Right lobe of liver (tissue), 6 donors: ENCODE results near the gene ARNT2. TPM values are rescaled to one million over a fixed set of nuclear protein-coding genes. Genes with fewer than 3 reads are reported as not detected.

Experiments
- ATAC-seq, 4 donors: fragments of 200-7000 bp; cut with Tn5 transposase; one replicate each; pipeline ENCODE4 v1.9.1; 2020; ENCODE audit warnings: mild to moderate bottlenecking in 4 of 4, moderate library complexity in 4 of 4
- DNase-seq, 3 donors: peaks; one replicate each; pipeline ENCODE4 v3.0.0-alpha.2; 2020
- H3K27ac ChIP-seq, 3 donors: fragments of 200-600 bp; one replicate each; pipeline ENCODE4 v1.8.0; 2022
- H3K27me3 ChIP-seq, 2 donors: fragments of 200-600 bp; one replicate each; pipeline ENCODE4 v1.8.0; 2022
- H3K36me3 ChIP-seq, 4 donors: fragments of 200-600 bp; sonication (generic) in 1 of 4; one replicate each; pipeline versions ENCODE4 v1.5.1 to v1.8.0; 2017 to 2022; ENCODE audit warnings: control low read depth in 1 of 4
- H3K4me1 ChIP-seq, 4 donors: fragments of 200-600 bp; sonication (generic) in 1 of 4; one replicate each; pipeline versions ENCODE4 v1.5.1 to v1.8.0; 2017 to 2022; ENCODE audit warnings: control low read depth in 1 of 4
- H3K4me3 ChIP-seq, 3 donors: fragments of 200-600 bp; one replicate each; pipeline ENCODE4 v1.8.0; 2022
- H3K9me3 ChIP-seq, 4 donors: fragments of 200-600 bp; sonication (generic) in 1 of 4; one replicate each; pipeline versions ENCODE4 v1.5.1 to v1.8.0; 2017 to 2022; ENCODE audit warnings: control low read depth in 1 of 4
- POLR2A ChIP-seq: fragments of 450-650 bp; IDR thresholded peaks from one replicate; pipeline ENCODE4 v1.6.1; 2017; ENCODE audit warnings: antibody characterized with exemption, mild to moderate bottlenecking
- WGBS: methylation state at CpG from one replicate; pipeline ENCODE4 v1.1.6; 2018; ENCODE audit warnings: low coverage, low lambda C conversion rate; ENCODE audit not compliant: insufficient coverage; ENCODE audit errors: missing lambda C conversion rate; 5-methylcytosine and 5-hydroxymethylcytosine counted together
- intact Hi-C, 2 donors: fragments of 100-400 bp; cut with DNase I; formaldehyde crosslinking; loops; one replicate each; pipeline versions ENCODE4 v1.11.2 to v1.14.1; 2022
- total RNA-seq, 6 experiments: library from RNA; depleted of rRNA in 2 of 6; stranded (reverse); fragments of >200 nt in 2 of 6; fragmentation: NEBNext Ultra II Directional in 3 of 6; extraction: Animal tissue kit (Norgen Biotek cat#: 25700) in 3 of 6; gene quantifications; one replicate each; pipeline versions ENCODE4 v1.1.0 to v1.2.4, GENCODE V29; 2016 to 2023
- TF ChIP-seq, protein P1 (sequence below), 4 donors: fragments of 200-600 bp in 3 of 4; fragments of 450-650 bp in 1 of 4; IDR thresholded peaks; one replicate each; pipeline versions ENCODE4 v1.5.1 to v1.8.0; 2016 to 2022; ENCODE audit warnings: antibody characterized with exemption in 4 of 4, mild to moderate bottlenecking in 2 of 4
- donor health status: DM: no; HTN: yes; CAD: no.
- donor health status: DM: no; HTN: no; CAD: no.
- donor health status: DM: no; HTN: no; CAD: no.
- donor health status: DM: no; HTN: yes; CAD: no.
- donor health status: DM: no; HTN: yes; CAD: no.

Gene ARNT2
- total RNA-seq, 6 experiments from 2014 or later: 0.12 to 1.3 (median 0.46) TPM

DNA sequence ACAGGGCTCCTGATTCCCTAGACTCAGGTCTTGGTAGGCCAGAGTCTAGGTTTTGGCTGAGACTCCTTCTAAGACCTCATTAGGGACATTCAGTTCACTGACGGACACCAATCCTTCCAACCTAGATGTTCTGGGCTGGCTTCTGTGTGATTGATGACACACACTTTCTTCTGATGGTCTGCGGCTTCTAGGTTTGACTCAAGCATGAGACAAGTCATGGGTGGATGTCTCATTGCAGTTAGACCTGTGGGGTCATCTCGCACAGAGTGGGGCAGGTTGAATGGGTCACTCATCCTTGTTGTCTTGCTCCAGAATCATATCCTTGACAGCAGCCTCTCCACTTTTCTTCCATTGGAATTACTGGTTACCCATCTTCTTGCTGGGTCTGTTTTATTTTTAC is 35.8 kb downstream of the ARNT2 start:
- WGBS: 100% methylated on average over 2 of the region's 3 CpGs
- ATAC-seq: no peak
- intact Hi-C loops: no loop called here

DNA sequence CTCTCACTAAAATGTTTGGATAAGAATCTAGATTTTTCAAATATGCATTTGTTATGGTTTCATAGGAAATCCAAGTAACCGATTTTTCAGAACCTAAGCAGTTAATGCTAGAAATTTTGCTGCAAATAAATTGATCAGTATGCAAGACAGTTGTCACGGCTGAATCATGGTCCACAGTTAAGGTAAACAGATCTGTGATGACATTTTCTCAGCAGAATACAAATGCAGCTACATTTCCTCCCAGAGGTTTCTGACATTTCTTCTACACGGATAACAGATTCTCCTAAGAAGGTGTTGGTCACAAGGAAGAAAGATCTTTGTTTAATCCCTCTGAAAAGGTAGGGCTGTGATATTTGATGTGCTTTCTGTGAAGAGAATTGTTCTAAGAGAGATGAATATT is 36.9 kb downstream of the ARNT2 start:
- TF ChIP-seq POLR2A: no peak
- TF ChIP-seq, protein P1, sequence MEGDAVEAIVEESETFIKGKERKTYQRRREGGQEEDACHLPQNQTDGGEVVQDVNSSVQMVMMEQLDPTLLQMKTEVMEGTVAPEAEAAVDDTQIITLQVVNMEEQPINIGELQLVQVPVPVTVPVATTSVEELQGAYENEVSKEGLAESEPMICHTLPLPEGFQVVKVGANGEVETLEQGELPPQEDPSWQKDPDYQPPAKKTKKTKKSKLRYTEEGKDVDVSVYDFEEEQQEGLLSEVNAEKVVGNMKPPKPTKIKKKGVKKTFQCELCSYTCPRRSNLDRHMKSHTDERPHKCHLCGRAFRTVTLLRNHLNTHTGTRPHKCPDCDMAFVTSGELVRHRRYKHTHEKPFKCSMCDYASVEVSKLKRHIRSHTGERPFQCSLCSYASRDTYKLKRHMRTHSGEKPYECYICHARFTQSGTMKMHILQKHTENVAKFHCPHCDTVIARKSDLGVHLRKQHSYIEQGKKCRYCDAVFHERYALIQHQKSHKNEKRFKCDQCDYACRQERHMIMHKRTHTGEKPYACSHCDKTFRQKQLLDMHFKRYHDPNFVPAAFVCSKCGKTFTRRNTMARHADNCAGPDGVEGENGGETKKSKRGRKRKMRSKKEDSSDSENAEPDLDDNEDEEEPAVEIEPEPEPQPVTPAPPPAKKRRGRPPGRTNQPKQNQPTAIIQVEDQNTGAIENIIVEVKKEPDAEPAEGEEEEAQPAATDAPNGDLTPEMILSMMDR (IDR thresholded peaks at IDR 0.05): no peak
- Histone ChIP-seq H3K4me1 (no peaks in the 10 kb centered on the region), H3K4me3 (no peak overlapping the region), H3K27me3 (no peaks in the 10 kb centered on the region), H3K36me3 (no peaks in the 10 kb centered on the region), H3K9me3 (no peaks in the 10 kb centered on the region), H3K27ac (no peak overlapping the region)
- intact Hi-C loops: no loop called here
- WGBS: 62% methylated on average over 3 of the region's 3 CpGs
- DNase-seq: no peak
- no peak for ATAC-seq

More for the DNA sequence above, 35.8 kb downstream of the ARNT2 start:
- Histone ChIP-seq H3K36me3 (no peaks in the 10 kb centered on the region), H3K4me3 (no peak overlapping the region), H3K9me3 (no peaks in the 10 kb centered on the region), H3K27me3 (no peaks in the 10 kb centered on the region), H3K27ac (no peak overlapping the region), H3K4me1 (no peaks in the 10 kb centered on the region)
- TF ChIP-seq, protein P1 (IDR thresholded peaks at IDR 0.05): no peak
- no peak for TF ChIP-seq POLR2A
- DNase-seq: no peak

DNA sequence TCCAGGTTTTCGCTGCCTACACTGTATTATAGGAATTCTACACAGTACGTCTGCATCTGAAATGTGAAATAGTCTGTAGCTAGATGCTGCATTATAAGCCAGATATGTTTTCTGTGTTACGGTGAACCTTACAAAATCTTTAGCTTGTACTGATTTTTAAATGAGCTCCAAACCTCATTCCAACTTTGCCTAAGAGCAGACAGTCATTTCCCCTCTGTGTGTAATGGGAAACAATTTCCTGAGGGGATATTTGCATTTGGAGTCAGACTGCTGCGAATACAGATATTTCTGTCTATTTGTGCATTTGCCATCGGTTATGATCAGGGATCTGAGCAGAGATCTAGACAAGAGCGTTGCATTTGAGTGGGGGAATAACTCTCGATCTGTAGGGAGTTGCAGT is 37.5 kb downstream of the ARNT2 start:
- intact Hi-C loops: no loop called here
- Histone ChIP-seq H3K4me1 (no peaks in the 10 kb centered on the region), H3K9me3 (no peaks in the 10 kb centered on the region), H3K27me3 (no peaks in the 10 kb centered on the region), H3K27ac (no peak overlapping the region), H3K4me3 (no peak overlapping the region), H3K36me3 (no peaks in the 10 kb centered on the region)
- WGBS: 63% methylated on average over 7 of the region's 7 CpGs
- ATAC-seq: no peak
- TF ChIP-seq, protein P1 (IDR thresholded peaks at IDR 0.05): no peak
- no peak for TF ChIP-seq POLR2A
- no peak for DNase-seq

DNA sequence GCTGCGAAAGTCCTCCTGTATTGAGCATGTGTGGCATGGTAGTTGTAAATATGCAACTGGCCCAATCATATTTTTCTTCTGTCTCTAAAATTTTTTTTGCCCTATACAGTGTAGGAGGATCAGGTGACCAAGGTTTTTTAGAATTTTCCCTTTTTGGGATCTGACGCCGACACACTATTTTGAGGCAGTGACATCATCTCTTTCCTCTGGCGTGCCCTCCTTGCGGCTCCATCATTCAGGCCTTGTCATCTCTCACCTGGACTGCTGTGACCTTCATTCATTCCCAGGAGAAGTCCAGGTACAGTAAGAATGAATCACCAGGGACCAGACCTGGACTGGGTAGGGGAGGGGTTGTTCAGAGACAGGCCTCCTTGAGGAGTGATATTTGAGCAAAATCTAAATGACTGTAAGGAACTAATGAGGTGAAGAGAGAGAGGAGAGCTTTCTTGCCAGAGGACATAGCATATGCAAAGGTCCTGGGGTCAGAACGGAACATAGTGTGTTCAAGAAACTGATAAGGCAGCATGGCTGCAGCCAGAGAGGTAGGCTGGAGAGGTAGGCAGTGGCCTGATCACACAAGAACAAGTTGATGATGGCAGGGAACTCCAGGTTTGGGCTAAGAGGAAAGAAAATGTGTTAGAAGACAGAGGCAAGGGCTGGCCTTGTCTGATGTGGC is 38.7 kb downstream of the ARNT2 start:
- Histone ChIP-seq H3K9me3 (no peaks in the 10 kb centered on the region), H3K4me1 (no peaks in the 10 kb centered on the region), H3K36me3 (no peaks in the 10 kb centered on the region), H3K27ac (no peak overlapping the region), H3K4me3 (no peak overlapping the region), H3K27me3 (no peaks in the 10 kb centered on the region)
- ATAC-seq (no peak), DNase-seq (no peak)
- WGBS: 82% methylated on average over 6 of the region's 6 CpGs
- intact Hi-C loops: no loop called here
- TF ChIP-seq POLR2A: no peak
- TF ChIP-seq, protein P1 (IDR thresholded peaks at IDR 0.05): no peak
